GF-D8 (cell line): ENCODE measurements around the gene ABLIM2.

Experiments used
- DNase-seq: peaks from one replicate; lab custom pipeline; 2025; lab: John Stamatoyannopoulos, UW

ABLIM2 gene

GRCh38 chr4:8158710-8159536 is at the start of gene ABLIM2:
Gene ABLIM2 (minus strand): TSS chr4:8158813. CDS start chr4:8158689, 124 bp downstream.
- peak; percentile 89 for DNase-seq

GRCh38 chr4:8207314-8207713 is 48.7 kb upstream of the ABLIM2 start:
- DNase-seq, result no peak

GRCh38 chr4:8205749-8206611 is 47.4 kb upstream of the ABLIM2 start:
- DNase-seq, result no peak

- no peak for DNase-seq
Observed at GRCh38 chr4:8205241-8205707, 46.7 kb upstream of the ABLIM2 start.

- no peak for DNase-seq
Observed at GRCh38 chr4:8204576-8205227, 46.1 kb upstream of the ABLIM2 start.

- no peak for DNase-seq
Observed at GRCh38 chr4:8203817-8204216, 45.2 kb upstream of the ABLIM2 start.

- no peak for DNase-seq
Observed at GRCh38 chr4:8203052-8203401, 44.4 kb upstream of the ABLIM2 start.

- DNase-seq, result no peak
Observed at GRCh38 chr4:8202108-8203051, 43.8 kb upstream of the ABLIM2 start.

GRCh38 chr4:8201321-8201781 is 42.7 kb upstream of the ABLIM2 start:
- DNase-seq, result peak; percentile 31

GRCh38 chr4:8200302-8200975 is 41.8 kb upstream of the ABLIM2 start:
- DNase-seq, result no peak

GRCh38 chr4:8199594-8200301 is 41.1 kb upstream of the ABLIM2 start:
- DNase-seq, result no peak

GRCh38 chr4:8198906-8199593 is 40.4 kb upstream of the ABLIM2 start, which contains the start of gene SH3TC1:
Gene SH3TC1 (plus strand): TSS chr4:8199290. CDS start chr4:8205195, 5,905 bp downstream.
- peak; percentile 86 for DNase-seq

GRCh38 chr4:8198206-8198905 is 39.7 kb upstream of the ABLIM2 start:
- no peak for DNase-seq

- DNase-seq, result no peak
Observed at GRCh38 chr4:8197521-8197920, 38.9 kb upstream of the ABLIM2 start.

- no peak for DNase-seq
Observed at GRCh38 chr4:8195841-8196458, 37.3 kb upstream of the ABLIM2 start.

- no peak for DNase-seq
Observed at GRCh38 chr4:8195431-8195830, 36.8 kb upstream of the ABLIM2 start.

GRCh38 chr4:8194306-8195242 is 36.0 kb upstream of the ABLIM2 start:
- no peak for DNase-seq
